ENCODE measurements around the gene NANOGP8.

The NANOGP8 gene

GRCh38 chr15:35058534-35059054 is 26.5 kb downstream of the NANOGP8 start:
- DNase-seq, result no peak

GRCh38 chr15:35055416-35056105 is 29.5 kb downstream of the NANOGP8 start:
- DNase-seq, result no peak

- DNase-seq, result no peak
Measured at GRCh38 chr15:35054380-35054779, 30.7 kb downstream of the NANOGP8 start.

GRCh38 chr15:35047996-35048395 is 37.1 kb downstream of the NANOGP8 start:
- no peak for DNase-seq

GRCh38 chr15:35047528-35047927 is 37.6 kb downstream of the NANOGP8 start:
- no peak for DNase-seq

- DNase-seq, result no peak
Measured at GRCh38 chr15:35043373-35044095, 41.6 kb downstream of the NANOGP8 start.

GRCh38 chr15:35040339-35041255 is 44.5 kb downstream of the NANOGP8 start:
- DNase-seq, result no peak

GRCh38 chr15:35038626-35039451 is 46.3 kb downstream of the NANOGP8 start:
- DNase-seq, result no peak
